Hepatic stellate cell (primary cell): ENCODE measurements around the gene NUDT1.

Experiments
- DNase-seq: peaks from one replicate; pipeline ENCODE4 v3.0.0; 2011; ENCODE audit warnings: low spot score

NUDT1 gene

GRCh38 chr7:2248984-2249694, 7.1 kb downstream of the NUDT1 start:
- DNase-seq, result peak; percentile 99

GRCh38 chr7:2249744-2250323, 7.8 kb downstream of the NUDT1 start:
- DNase-seq, result no peak

GRCh38 chr7:2251381-2251780, 9.4 kb downstream of the NUDT1 start:
- DNase-seq, result no peak

- no peak for DNase-seq
These were observed 10.1 kb downstream of the NUDT1 start for GRCh38 chr7:2251841-2252771.

GRCh38 chr7:2253021-2253420, 11.0 kb downstream of the NUDT1 start:
- no peak for DNase-seq

GRCh38 chr7:2253525-2254244, 11.7 kb downstream of the NUDT1 start:
- no peak for DNase-seq

- DNase-seq, result no peak
These were observed 12.6 kb downstream of the NUDT1 start for GRCh38 chr7:2254429-2255144.

GRCh38 chr7:2255145-2256139, 13.4 kb downstream of the NUDT1 start:
- no peak for DNase-seq

- DNase-seq, result no peak
These were observed 14.4 kb downstream of the NUDT1 start for GRCh38 chr7:2256306-2257045.

- DNase-seq, result no peak
These were observed 15.1 kb downstream of the NUDT1 start for GRCh38 chr7:2257046-2257551.

GRCh38 chr7:2257651-2258050, 15.6 kb downstream of the NUDT1 start:
- no peak for DNase-seq

GRCh38 chr7:2258661-2259365, 16.8 kb downstream of the NUDT1 start:
- no peak for DNase-seq

GRCh38 chr7:2259480-2259879, 17.5 kb downstream of the NUDT1 start:
- DNase-seq, result no peak

- DNase-seq, result no peak
These were observed 18.8 kb downstream of the NUDT1 start for GRCh38 chr7:2260820-2261219.

- DNase-seq, result no peak
These were observed 19.6 kb downstream of the NUDT1 start for GRCh38 chr7:2261611-2262010.

- no peak for DNase-seq
These were observed 21.1 kb downstream of the NUDT1 start for GRCh38 chr7:2263176-2263575.

GRCh38 chr7:2264158-2264557, 22.1 kb downstream of the NUDT1 start:
- no peak for DNase-seq

GRCh38 chr7:2266911-2267310, 24.9 kb downstream of the NUDT1 start:
- DNase-seq, result no peak
